Adrenal gland (tissue), 12 donors: Measurements from ENCODE around the gene SEC22C. TPM values are rescaled to one million over a fixed set of nuclear protein-coding genes. Genes with fewer than 3 reads are reported as not detected.

Experiments
- DNase-seq, 7 donors: peaks; one replicate each; pipeline ENCODE4 v3.0.0-alpha.2; 2019 to 2020
- H3K27ac ChIP-seq, 5 donors: fragments of 200-600 bp; sonication (generic) in 4 of 5; 1 replicate in 3 of 5; 2 replicates in 2 of 5; pipeline versions ENCODE4 v1.5.1 to v1.8.0; 2016 to 2020; ENCODE audit warnings: mild to moderate bottlenecking in 1 of 5
- H3K27me3 ChIP-seq: fragments of 200-600 bp; 2 replicates; pipeline ENCODE4 v1.8.0; 2021
- H3K36me3 ChIP-seq, 2 donors: fragments of 200-600 bp; replicated peaks in 1 of 2; 1 replicate in 1 of 2; 2 replicates in 1 of 2; pipeline versions ENCODE4 v1.5.1 to v1.8.0; 2018 to 2022
- H3K4me1 ChIP-seq, 2 donors: fragments of 200-600 bp; replicated peaks in 1 of 2; 1 replicate in 1 of 2; 2 replicates in 1 of 2; pipeline versions ENCODE4 v1.5.1 to v1.8.0; 2018 to 2021
- H3K4me3 ChIP-seq, 4 donors: fragments of 200-600 bp; sonication (generic) in 3 of 4; one replicate each; pipeline ENCODE4 v1.5.1; 2016 to 2018
- H3K9me3 ChIP-seq, 3 donors: fragments of 200-600 bp; sonication (generic) in 1 of 3; replicated peaks in 1 of 3; 1 replicate in 2 of 3; 2 replicates in 1 of 3; pipeline versions ENCODE4 v1.5.1 to v1.8.0; 2016 to 2021
- CTCF ChIP-seq, 6 experiments: fragments of 450-650 bp in 4 of 6; fragments of 200-600 bp in 2 of 6; sonication (generic) in 1 of 6; IDR thresholded peaks; 1 replicate in 5 of 6; 2 replicates in 1 of 6; pipeline versions ENCODE4 v1.5.1 to v1.8.0; 2016 to 2021; ENCODE audit warnings: antibody characterized with exemption in 6 of 6, mild to moderate bottlenecking in 2 of 6, moderate library complexity in 1 of 6
- POLR2A ChIP-seq, 2 donors: fragments of 450-650 bp; IDR thresholded peaks; one replicate each; pipeline ENCODE4 v1.6.1; 2017; ENCODE audit warnings: antibody characterized with exemption in 2 of 2, mild to moderate bottlenecking in 2 of 2, moderate library complexity in 1 of 2
- WGBS, 4 donors: extraction: QIAGEN DNeasy Blood & Tissue Kit in 2 of 4; methylation state at CpG; one replicate each; pipeline versions ENCODE4 v1.1.5 to v1.1.7; 2013 to 2017; 5-methylcytosine and 5-hydroxymethylcytosine counted together
- intact Hi-C, 2 donors: fragments of 100-400 bp; cut with DNase I; formaldehyde crosslinking; loops; one replicate each; pipeline versions ENCODE4 v1.14.1 to v1.15.0; 2022 to 2023
- polyA plus RNA-seq, 3 donors: library from polyadenylated mRNA; stranded (reverse); fragments of 200-250 nt in 2 of 3; fragments of 350-450 nt in 1 of 3; fragmentation: Illumina TruSeq in 1 of 3; extraction: RNeasy Lipid Tissue Mini Kit (QIAGEN cat#74804) in 1 of 3; gene quantifications; one replicate each; pipeline ENCODE4 v1.2.3, GENCODE V29; 2013 to 2014
- total RNA-seq, 9 donors: library from RNA; depleted of rRNA in 4 of 9; stranded (reverse); fragments of >200 nt in 4 of 9; fragments of 120-200 nt in 1 of 9; fragmentation: NEBNext Ultra II Directional in 1 of 9; extraction: Animal tissue kit (Norgen Biotek cat#: 25700) in 1 of 9; gene quantifications; one replicate each; pipeline versions ENCODE4 v1.1.0 to v1.2.4, GENCODE V29; 2013 to 2023
- donor health status: healthy with polysubstance abuse.
- donor health status: Bipolar disorder and iron deficiency.
- donor health status: DM: yes; HTN: yes; CAD: no.
- donor health status: DM: no; HTN: no; CAD: no.
- donor health status: DM: no; HTN: no; CAD: no.
- donor health status: DM: yes; HTN: yes; CAD: no.

Gene SEC22C
- total and polyA plus RNA-seq, 12 donors, result 13.7 to 65.7 (median 41.8) TPM

GRCh38 chr3:42509111-42509510 lies 72.7 kb downstream of the SEC22C start:
- 38 to 82% (median 68%) methylated on average over 3 of the region's 3 CpGs for WGBS, 4 donors
- TF ChIP-seq POLR2A (IDR thresholded peaks at IDR 0.05), result no peak
- no peak for TF ChIP-seq CTCF (IDR thresholded peaks at IDR 0.05)
- no peak for DNase-seq
- H3K9me3 ChIP-seq, result no peaks in the 10 kb centered on the region
- intact Hi-C loops, result no loop called here
- no peaks in the 10 kb centered on the region for H3K4me1 ChIP-seq
- no peaks in the 10 kb centered on the region for H3K27me3 ChIP-seq
- no peaks in the 10 kb centered on the region for H3K36me3 ChIP-seq
- H3K27ac ChIP-seq, result no peak overlapping the region
- H3K4me3 ChIP-seq, result no peak overlapping the region

GRCh38 chr3:42508562-42508961 lies 73.2 kb downstream of the SEC22C start:
- Histone ChIP-seq H3K27ac (no peak overlapping the region), H3K9me3 (no peaks in the 10 kb centered on the region), H3K27me3 (no peaks in the 10 kb centered on the region), H3K4me1 (no peaks in the 10 kb centered on the region), H3K36me3 (no peaks in the 10 kb centered on the region), H3K4me3 (no peak overlapping the region)
- WGBS, 4 donors, result 50 to 67% (median 59%) methylated on average over 4 of the region's 4 CpGs
- DNase-seq, result no peak
- TF ChIP-seq POLR2A (IDR thresholded peaks at IDR 0.05) (no peak), CTCF (IDR thresholded peaks at IDR 0.05) (no peak)
- intact Hi-C loops, result no loop called here

DNA sequence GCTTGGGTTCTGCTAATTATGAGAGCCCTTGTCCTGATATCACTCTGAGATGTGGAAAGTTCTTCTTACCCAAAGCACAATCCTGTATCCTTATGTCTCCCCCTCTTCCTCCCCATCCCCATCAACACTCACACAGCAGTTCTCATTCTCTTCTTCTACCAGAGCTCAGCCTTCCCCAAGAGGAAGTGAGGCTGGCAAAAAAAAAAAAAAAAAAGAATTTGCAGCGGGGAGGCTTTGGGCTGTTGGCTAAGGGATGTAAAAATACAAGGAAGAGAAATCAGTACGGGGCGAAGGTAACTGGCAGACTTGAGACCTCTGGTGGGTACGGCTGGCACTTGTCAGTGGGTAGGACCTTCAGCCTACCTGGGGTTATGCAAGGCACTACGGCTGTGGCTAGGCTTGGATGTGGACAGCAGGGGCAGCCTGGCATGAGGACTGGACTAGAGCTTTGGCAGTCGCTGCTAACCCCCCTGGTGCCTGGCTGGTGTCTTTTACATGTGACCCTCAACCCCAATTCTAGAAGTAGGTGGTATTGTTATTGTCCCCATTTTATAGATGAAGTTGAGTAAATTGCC lies 73.9 kb downstream of the SEC22C start:
- no peak for DNase-seq

GRCh38 chr3:42507252-42507651 lies 74.5 kb downstream of the SEC22C start:
- no peaks in the 10 kb centered on the region for H3K9me3 ChIP-seq
- peaks cover 1% of the 10 kb centered on the region for H3K27me3 ChIP-seq
- no peaks in the 10 kb centered on the region for H3K36me3 ChIP-seq
- 55 to 76% (median 59%) methylated on average over 4 to 7 of the region's 7 CpGs for WGBS, 4 donors
- no peak overlapping the region for H3K4me3 ChIP-seq
- TF ChIP-seq POLR2A (IDR thresholded peaks at IDR 0.05) (no peak), CTCF (IDR thresholded peaks at IDR 0.05) (no peak)
- peaks cover 1 to 9% of the 10 kb centered on the region in 2 donors for H3K4me1 ChIP-seq
- no peak overlapping the region for H3K27ac ChIP-seq
- peak in 2 of 7 donors; percentile 8 to 9 for DNase-seq
- intact Hi-C loops, result no loop called here

More for the DNA sequence above, 73.9 kb downstream of the SEC22C start:
- H3K9me3 ChIP-seq, result no peaks in the 10 kb centered on the region
- no peak overlapping the region for H3K27ac ChIP-seq
- no peak overlapping the region for H3K4me3 ChIP-seq
- no peaks in the 10 kb centered on the region for H3K27me3 ChIP-seq
- 60 to 80% (median 73%) methylated on average over 5 to 6 of the region's 6 CpGs for WGBS, 4 donors
- H3K36me3 ChIP-seq, result no peaks in the 10 kb centered on the region
- H3K4me1 ChIP-seq, result peaks cover 0 to 3% of the 10 kb centered on the region in 2 donors
- TF ChIP-seq POLR2A (IDR thresholded peaks at IDR 0.05), result no peak
- no peak for TF ChIP-seq CTCF (IDR thresholded peaks at IDR 0.05)
- intact Hi-C loops, result no loop called here
